ENCODE results near the gene USP49. TPM values are rescaled to one million over a fixed set of nuclear protein-coding genes. Genes with fewer than 3 reads are reported as not detected.

Gene USP49
- 0.83 to 1.4 TPM (median 1.0 TPM) in 5 replicates for total RNA-seq (2022; extraction: Qiagen RNA extraction)

DNA sequence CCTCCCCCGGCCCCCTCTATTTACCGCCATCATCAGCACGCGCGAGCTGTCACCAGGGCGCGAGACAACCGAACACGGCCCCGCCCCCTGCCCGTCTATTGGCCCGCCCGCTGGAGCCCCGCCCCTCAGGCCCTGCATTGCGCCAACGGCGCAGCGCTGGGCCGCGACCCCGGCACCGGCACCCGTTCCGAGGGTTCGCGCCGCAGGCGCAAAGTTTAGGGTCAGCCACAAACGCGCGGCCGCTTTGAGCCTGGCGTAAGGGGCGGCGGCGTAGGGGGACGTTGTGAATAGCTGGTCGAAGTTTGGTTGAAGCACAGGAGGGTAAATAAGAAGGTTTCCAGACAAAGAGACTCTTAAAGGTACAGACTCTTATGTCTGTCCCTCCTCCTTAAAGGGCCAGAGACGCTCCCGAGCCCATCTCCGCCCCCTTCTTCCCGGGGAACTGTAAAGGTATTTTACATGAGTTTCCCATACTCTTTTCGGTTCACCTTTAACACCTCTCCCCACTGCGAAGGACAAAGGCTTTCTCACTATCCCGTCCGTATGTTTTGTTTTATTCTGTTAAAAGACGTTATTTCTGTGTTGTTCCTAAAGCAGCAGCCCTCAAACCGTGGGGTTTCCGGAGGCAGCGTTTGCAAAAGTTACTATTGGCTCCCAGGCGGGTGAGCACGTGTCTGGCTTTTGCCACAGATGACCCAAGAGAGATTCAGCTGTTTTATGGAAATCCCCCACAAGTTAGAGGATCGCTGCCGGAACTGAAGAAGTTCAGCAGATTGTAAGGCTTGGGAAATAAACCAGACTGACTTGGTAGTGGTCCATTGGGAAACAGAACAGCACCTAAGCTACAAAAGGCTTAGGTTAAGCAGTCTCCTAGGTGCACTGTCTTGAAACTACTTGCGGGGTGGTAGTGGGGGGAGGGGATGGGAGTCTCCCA, at the start of gene USP49:
USP49 (minus strand) TSS at position 76 of the 934 bp plus-strand sequence. CDS start 88,392 bp downstream, outside the sequence.

DNA sequence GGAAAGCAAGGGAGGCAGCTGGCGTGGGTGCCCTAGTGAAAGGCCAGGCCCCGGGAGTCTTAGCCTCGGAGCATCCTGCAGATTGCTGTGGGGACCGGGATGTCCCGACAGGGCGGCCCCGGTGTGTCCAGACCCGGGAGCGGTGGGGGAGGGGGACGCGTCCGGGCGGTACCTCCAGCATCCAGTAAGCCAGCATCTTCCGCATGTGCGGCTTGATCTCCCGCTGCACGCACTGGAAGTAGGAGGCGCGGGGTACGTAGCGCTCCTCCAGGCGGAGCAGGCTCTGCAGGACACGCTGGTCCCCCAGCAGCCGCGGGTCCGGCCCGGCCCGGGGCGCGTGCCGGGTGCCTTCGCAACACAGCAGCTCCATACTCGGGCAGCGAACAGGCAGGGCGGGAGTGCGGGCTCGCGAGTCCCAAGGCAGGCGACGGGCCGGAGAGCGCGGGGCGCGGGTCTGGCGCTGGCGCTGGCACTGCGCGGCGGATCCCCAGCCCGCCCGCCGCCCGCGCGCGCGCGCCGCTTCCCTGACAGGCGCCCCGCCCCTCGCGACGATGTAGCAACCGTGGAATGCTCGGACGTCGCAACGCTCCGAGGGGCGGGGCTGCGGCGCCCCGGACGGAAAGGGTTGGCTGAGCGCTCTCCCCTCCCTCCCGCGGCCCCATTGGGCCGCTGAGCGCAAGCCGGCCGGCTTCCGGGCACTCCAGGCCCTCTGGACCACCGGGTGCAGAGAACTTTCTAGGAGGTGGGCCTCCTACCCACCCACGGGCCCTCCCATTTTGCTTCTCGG, 46.3 kb upstream of the USP49 start, which contains the start of gene CCND3:
CCND3 (minus strand) TSS at position 529 of the 787 bp plus-strand sequence; CDS start at position 370, 159 bp downstream.

GRCh38 chr6:41920921-41921711, 25.9 kb upstream of the USP49 start, which contains the start of the genes BYSL and MED20:
Gene BYSL (plus strand): TSS chr6:41921499. CDS start chr6:41921563, 64 bp downstream.
Gene MED20 (minus strand): TSS chr6:41921139. CDS start chr6:41921018, 121 bp downstream.

GRCh38 chr6:41787219-41787917, 107.8 kb downstream of the USP49 start, which contains the start of gene TOMM6:
Gene TOMM6 (plus strand): TSS chr6:41787694. CDS start chr6:41787698, 4 bp downstream.

GRCh38 chr6:41780551-41781365, 114.4 kb downstream of the USP49 start, which contains the start of gene PRICKLE4:
Gene PRICKLE4 (plus strand): TSS chr6:41780782. CDS start chr6:41783474, 2,692 bp downstream.

GRCh38 chr6:41779788-41780550, 115.2 kb downstream of the USP49 start, which contains the start of gene FRS3:
Gene FRS3 (minus strand): TSS chr6:41779900. CDS start chr6:41776987, 2,913 bp downstream.

DNA sequence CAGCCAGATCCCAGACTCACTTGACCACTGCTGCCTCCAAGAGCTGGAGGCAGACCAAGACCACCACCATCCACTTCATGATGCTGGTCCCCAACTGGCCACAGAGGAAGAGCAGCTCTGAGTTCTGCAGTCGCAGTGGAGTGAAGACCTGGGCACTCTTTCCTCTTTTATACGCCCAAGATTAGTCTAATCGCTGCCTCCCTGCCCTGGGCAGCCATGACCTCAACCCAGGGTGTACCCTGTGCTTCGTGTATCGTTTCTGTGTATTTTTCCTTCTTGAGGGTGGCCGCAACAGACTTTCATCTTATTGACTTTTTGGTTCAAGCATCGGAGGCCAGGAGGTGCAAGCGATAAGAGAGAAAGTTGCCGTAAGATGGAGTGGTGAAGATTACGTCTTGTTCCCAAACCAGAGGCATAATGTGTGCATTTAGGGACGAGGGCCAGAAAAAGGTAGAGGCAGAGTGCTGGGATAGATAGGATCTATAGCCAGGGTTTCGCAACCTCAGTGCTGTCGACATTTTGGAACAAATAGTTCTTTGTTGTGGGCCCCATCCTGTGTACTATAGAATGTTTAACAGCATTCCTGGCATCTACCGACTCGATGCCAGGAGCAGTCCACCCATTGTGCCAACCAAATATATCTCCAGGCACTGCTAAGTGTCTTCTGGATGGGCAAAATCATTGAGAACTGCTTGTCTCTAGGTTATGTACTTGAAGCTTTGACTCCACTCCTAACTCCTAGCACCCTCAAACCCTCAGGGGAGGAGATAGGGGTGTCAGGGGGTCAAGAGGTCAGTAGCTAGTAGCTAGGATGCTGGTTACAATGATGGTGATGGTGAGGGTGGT, 147.7 kb downstream of the USP49 start, which contains the start of gene PGC:
PGC (minus strand) TSS at position 142 of the 846 bp plus-strand sequence; CDS start at position 79, 63 bp downstream.

Other genes with a start within 250 kb of the USP49 start
- gene TFEB, start 159.8 kb downstream of the USP49 start, total RNA-seq (2022; extraction: Qiagen RNA extraction): 6.6 to 9.0 TPM (median 8.3 TPM) in 5 replicates
- not detected in 5 replicates for gene PGC, start 148.0 kb downstream of the USP49 start, total RNA-seq (2022; extraction: Qiagen RNA extraction)
- 1.9 to 3.3 TPM (median 2.7 TPM) in 5 replicates for gene FRS3, start 115.5 kb downstream of the USP49 start, total RNA-seq (2022; extraction: Qiagen RNA extraction)
- 0.47 to 0.91 TPM (median 0.66 TPM) in 5 replicates for gene PRICKLE4, start 114.6 kb downstream of the USP49 start, total RNA-seq (2022; extraction: Qiagen RNA extraction)
- gene TOMM6, start 107.7 kb downstream of the USP49 start, total RNA-seq (2022; extraction: Qiagen RNA extraction): 279 to 317 TPM (median 304 TPM) in 5 replicates
- gene MED20, start 25.8 kb upstream of the USP49 start, total RNA-seq (2022; extraction: Qiagen RNA extraction): 13.0 to 15.0 TPM (median 13.8 TPM) in 5 replicates
- gene BYSL, start 26.1 kb upstream of the USP49 start, total RNA-seq (2022; extraction: Qiagen RNA extraction): 36.4 to 46.6 TPM (median 39.1 TPM) in 5 replicates
- gene CCND3, start 46.4 kb upstream of the USP49 start, total RNA-seq (2022; extraction: Qiagen RNA extraction): 123 to 188 TPM (median 164 TPM) in 5 replicates
- gene TAF8, start 155.1 kb upstream of the USP49 start, total RNA-seq (2022; extraction: Qiagen RNA extraction): 12.6 to 14.6 TPM (median 13.6 TPM) in 5 replicates
- gene C6orf132, start 247.2 kb upstream of the USP49 start, total RNA-seq (2022; extraction: Qiagen RNA extraction): 1.9 to 3.0 TPM (median 2.5 TPM) in 5 replicates